Activated effector memory CD4-positive, alpha-beta T cell treated with anti-CD3 and anti-CD28 coated beads, Interleukin-2, amount 50 U/mL, for 16 hours (primary cell): Measurements from ENCODE around the gene SRP72.

Experiments used
- DNase-seq: peaks from one replicate; pipeline ENCODE4 v3.0.0-alpha.2; 2020

SRP72 gene

GRCh38 chr4:56550642-56551041 lies 83.2 kb downstream of the SRP72 start:
- no peak for DNase-seq

- DNase-seq = no peak
These were observed 84.1 kb downstream of the SRP72 start for GRCh38 chr4:56551516-56551915.

GRCh38 chr4:56552273-56552672 lies 84.9 kb downstream of the SRP72 start:
- no peak for DNase-seq
